Measurements from ENCODE around the gene ASPM.

DNA sequence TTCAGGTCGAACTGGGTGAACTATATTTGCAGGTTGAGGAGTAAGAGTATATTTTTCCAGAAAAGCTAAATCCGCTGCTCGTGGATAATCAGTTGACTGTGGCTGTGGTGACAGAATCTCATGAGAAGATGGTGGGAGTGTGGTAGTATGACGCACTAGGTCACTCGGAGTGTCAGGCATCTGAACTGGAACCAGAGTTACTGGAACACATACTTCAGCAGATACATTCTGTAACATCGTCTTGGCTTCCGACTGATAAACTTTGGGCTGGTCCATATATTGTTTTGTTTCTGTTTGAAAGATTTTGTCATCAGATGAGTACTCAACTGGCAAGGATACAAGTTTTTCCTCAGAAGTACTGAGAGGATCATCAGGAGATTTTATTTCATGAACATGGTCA, 13.0 kb upstream of the ASPM start:
- no peak for TF ChIP-seq CTCF (optimal IDR thresholded peaks at IDR 0.05 in 1 of 3, IDR thresholded peaks at IDR 0.05 in 1 of 3, conservative IDR thresholded peaks at IDR 0.05 in 1 of 3; ENCODE audit: extremely low read depth in 1 of 3, insufficient read depth in 2 of 3, low read length in 3 of 3)
- no peak for TF ChIP-seq EZH2 (IDR thresholded peaks at IDR 0.05; ENCODE audit: low read length)
